HG03575 (cell line): ENCODE results near the gene WNT3.

Experiments
- ATAC-seq: cut with Tn5 transposase; IDR thresholded peaks from one replicate; pipeline ENCODE4 v1.9.1; 2021; ENCODE audit not compliant: unreplicated experiment, insufficient number of reproducible peaks, low FRiP score; ENCODE audit errors: extremely low read depth

The WNT3 gene

GRCh38 chr17:46817901-46818209 is 637 bp downstream of the WNT3 start:
- ATAC-seq = no peak

GRCh38 chr17:46817151-46817900 is 1.2 kb downstream of the WNT3 start:
- no peak for ATAC-seq

GRCh38 chr17:46815474-46816353 is 2.8 kb downstream of the WNT3 start:
- no peak for ATAC-seq

- no peak for ATAC-seq
These were observed 4.0 kb downstream of the WNT3 start for GRCh38 chr17:46814446-46814845.

GRCh38 chr17:46813920-46814319 is 4.6 kb downstream of the WNT3 start:
- no peak for ATAC-seq

- no peak for ATAC-seq
These were observed 5.7 kb downstream of the WNT3 start for GRCh38 chr17:46812624-46813318.

- ATAC-seq = no peak
These were observed 6.4 kb downstream of the WNT3 start for GRCh38 chr17:46811978-46812583.

GRCh38 chr17:46810837-46811236 is 7.7 kb downstream of the WNT3 start:
- ATAC-seq = no peak

- ATAC-seq = no peak
These were observed 9.4 kb downstream of the WNT3 start for GRCh38 chr17:46809110-46809571.

- ATAC-seq = no peak
These were observed 12.7 kb downstream of the WNT3 start for GRCh38 chr17:46805771-46806170.

GRCh38 chr17:46803544-46803943 is 14.9 kb downstream of the WNT3 start:
- ATAC-seq = no peak

- ATAC-seq = no peak
These were observed 15.7 kb downstream of the WNT3 start for GRCh38 chr17:46802800-46803199.

GRCh38 chr17:46800573-46800972 is 17.9 kb downstream of the WNT3 start:
- no peak for ATAC-seq

GRCh38 chr17:46796956-46797530 is 21.4 kb downstream of the WNT3 start:
- ATAC-seq = no peak

GRCh38 chr17:46796524-46796923 is 22.0 kb downstream of the WNT3 start:
- no peak for ATAC-seq

GRCh38 chr17:46796084-46796483 is 22.4 kb downstream of the WNT3 start:
- no peak for ATAC-seq

- ATAC-seq = no peak
These were observed 23.0 kb downstream of the WNT3 start for GRCh38 chr17:46795379-46795952.

- ATAC-seq = no peak
These were observed 24.2 kb downstream of the WNT3 start for GRCh38 chr17:46794318-46794717.

- ATAC-seq = no peak
These were observed 25.0 kb downstream of the WNT3 start for GRCh38 chr17:46793541-46793940.
